H9 (cell line): ENCODE data around the gene LYVE1. TPM values are rescaled to one million over a fixed set of nuclear protein-coding genes. Genes with fewer than 3 reads are reported as not detected.

ENCODE experiments used
- DNase-seq: peaks from one replicate; pipeline ENCODE4 v3.0.0-alpha.2; 2017
- H2AFZ ChIP-seq: one replicate; pipeline ENCODE4 v1.6.1; 2013; ENCODE audit warnings: mild to moderate bottlenecking, low read length, control low read depth, moderate library complexity
- H2AK5ac ChIP-seq: 2 replicates; pipeline ENCODE4 v1.6.1; 2013; ENCODE audit warnings: low read length, control low read depth, mixed read lengths; ENCODE audit not compliant: insufficient read length
- H2BK120ac ChIP-seq: one replicate; pipeline ENCODE4 v1.6.1; 2013; ENCODE audit warnings: low read depth, mild to moderate bottlenecking, low read length, control low read depth, inconsistent platforms; ENCODE audit not compliant: poor library complexity, severe bottlenecking
- H2BK12ac ChIP-seq: 2 replicates; pipeline ENCODE4 v1.6.1; 2013; ENCODE audit warnings: low read length, control low read depth, mixed read lengths, low read depth; ENCODE audit not compliant: insufficient read length
- H2BK15ac ChIP-seq: 2 replicates; pipeline ENCODE4 v1.6.1; 2013; ENCODE audit warnings: low read depth, low read length, control low read depth
- H2BK20ac ChIP-seq: one replicate; pipeline ENCODE4 v1.6.1; 2013; ENCODE audit warnings: low read depth, mild to moderate bottlenecking, low read length, control low read depth, inconsistent platforms; ENCODE audit not compliant: poor library complexity, severe bottlenecking
- H2BK5ac ChIP-seq: 2 replicates; pipeline ENCODE4 v1.6.1; 2013; ENCODE audit warnings: low read length, control low read depth, mixed read lengths; ENCODE audit not compliant: insufficient read length
- H3K14ac ChIP-seq: 2 replicates; pipeline ENCODE4 v1.6.1; 2013; ENCODE audit warnings: low read length, control low read depth; ENCODE audit not compliant: insufficient read depth
- H3K18ac ChIP-seq: 2 replicates; pipeline ENCODE4 v1.6.1; 2013; ENCODE audit warnings: low read depth, mild to moderate bottlenecking, mixed read lengths, low read length, control low read depth; ENCODE audit not compliant: insufficient read length
- H3K23ac ChIP-seq: 2 replicates; pipeline ENCODE4 v1.6.1; 2013; ENCODE audit warnings: low read length, control low read depth, mixed read lengths, low read depth; ENCODE audit not compliant: insufficient read length
- H3K23me2 ChIP-seq: 2 replicates; pipeline ENCODE4 v1.6.1; 2013; ENCODE audit warnings: low read depth, mild to moderate bottlenecking, mixed read lengths, low read length, control low read depth; ENCODE audit not compliant: insufficient read length, poor library complexity, severe bottlenecking
- H3K27ac ChIP-seq: 2 replicates; pipeline ENCODE4 v1.5.1; 2013; ENCODE audit warnings: low read length, control low read depth, mixed read lengths, low read depth; ENCODE audit not compliant: insufficient read length
- H3K27me3 ChIP-seq: 2 replicates; pipeline ENCODE4 v1.6.1; 2013; ENCODE audit warnings: low read length, control low read depth, inconsistent platforms; ENCODE audit not compliant: insufficient read depth
- H3K4ac ChIP-seq: 2 replicates; pipeline ENCODE4 v1.6.1; 2013; ENCODE audit warnings: low read depth, mild to moderate bottlenecking, control low read depth, inconsistent platforms, low read length, moderate library complexity
- H3K4me1 ChIP-seq: 2 replicates; pipeline ENCODE4 v1.6.1; 2013; ENCODE audit warnings: low read length, control low read depth, inconsistent platforms; ENCODE audit not compliant: insufficient read depth
- H3K4me2 ChIP-seq: 2 replicates; pipeline ENCODE4 v1.6.1; 2013; ENCODE audit warnings: low read length, control low read depth, mixed read lengths; ENCODE audit not compliant: insufficient read length, insufficient read depth
- H3K56ac ChIP-seq: 2 replicates; pipeline ENCODE4 v1.6.1; 2013; ENCODE audit warnings: low read depth, mild to moderate bottlenecking, mixed read lengths, low read length, control low read depth; ENCODE audit not compliant: insufficient read length
- H3K79me1 ChIP-seq: 2 replicates; pipeline ENCODE4 v1.6.1; 2013; ENCODE audit warnings: low read depth, mild to moderate bottlenecking, moderate library complexity, low read length, control low read depth, inconsistent platforms; ENCODE audit not compliant: insufficient read depth, poor library complexity, severe bottlenecking
- H3K79me2 ChIP-seq: 2 replicates; pipeline ENCODE4 v1.6.1; 2013; ENCODE audit warnings: low read length, control low read depth, inconsistent platforms; ENCODE audit not compliant: insufficient read depth
- H3K9ac ChIP-seq: 2 replicates; pipeline ENCODE4 v1.6.1; 2013; ENCODE audit warnings: low read length, control low read depth, mixed read lengths; ENCODE audit not compliant: insufficient read length; ENCODE audit errors: extremely low read depth
- H3K9me3 ChIP-seq: one replicate; pipeline ENCODE4 v1.6.1; 2013; ENCODE audit warnings: low read depth, low read length, inconsistent platforms; ENCODE audit not compliant: control insufficient read depth
- H3T11ph ChIP-seq: one replicate; pipeline ENCODE4 v1.6.1; 2013; ENCODE audit warnings: mild to moderate bottlenecking, low read length, control low read depth, inconsistent platforms
- H4K20me1 ChIP-seq: one replicate; pipeline ENCODE4 v1.6.1; 2013; ENCODE audit not compliant: control insufficient read depth, insufficient read length, insufficient read depth
- H4K5ac ChIP-seq: 2 replicates; pipeline ENCODE4 v1.6.1; 2013; ENCODE audit warnings: low read depth, mild to moderate bottlenecking, mixed read lengths, low read length, control low read depth; ENCODE audit not compliant: insufficient read length
- H4K8ac ChIP-seq: replicated peaks from 2 replicates; pipeline ENCODE4 v1.6.1; 2013; ENCODE audit warnings: low read length, control low read depth, mixed read lengths, low read depth; ENCODE audit not compliant: insufficient read length
- H4K91ac ChIP-seq: 2 replicates; pipeline ENCODE4 v1.6.1; 2013; ENCODE audit warnings: low read depth, mild to moderate bottlenecking, moderate library complexity, mixed read lengths, low read length, control low read depth; ENCODE audit not compliant: insufficient read length
- H3K27ac Mint-ChIP-seq, 3 experiments: 2 replicates in 2 of 3; 3 replicates in 1 of 3; pipeline ENCODE4 v1.8.0; 2020 to 2021; ENCODE audit warnings: mixed read lengths in 3 of 3, mild to moderate bottlenecking in 1 of 3, moderate library complexity in 1 of 3
- H3K27me3 Mint-ChIP-seq: 2 replicates; pipeline ENCODE4 v1.8.0; 2021; ENCODE audit warnings: low read depth, mild to moderate bottlenecking, moderate library complexity, mixed read lengths
- H3K36me3 Mint-ChIP-seq, 3 experiments: 2 replicates in 2 of 3; 3 replicates in 1 of 3; pipeline ENCODE4 v1.8.0; 2020 to 2021; ENCODE audit warnings: low read depth in 3 of 3, mixed read lengths in 3 of 3; ENCODE audit not compliant: insufficient read depth in 1 of 3
- H3K4me1 Mint-ChIP-seq, 2 experiments: 2 replicates each; pipeline ENCODE4 v1.8.0; 2020; ENCODE audit warnings: mixed read lengths in 2 of 2
- H3K4me3 Mint-ChIP-seq, 2 experiments: 2 replicates in 1 of 2; 3 replicates in 1 of 2; pipeline ENCODE4 v1.8.0; 2020 to 2021; ENCODE audit warnings: mild to moderate bottlenecking in 2 of 2, mixed read lengths in 2 of 2, moderate library complexity in 1 of 2
- H3K9me3 Mint-ChIP-seq, 2 experiments: 2 replicates in 1 of 2; 3 replicates in 1 of 2; pipeline ENCODE4 v1.8.0; 2020; ENCODE audit warnings: mild to moderate bottlenecking in 2 of 2, mixed read lengths in 2 of 2, moderate library complexity in 1 of 2
- CTCF ChIP-seq: fragments of 200-600 bp; sonication (generic); conservative IDR thresholded peaks from 3 replicates; pipeline ENCODE4 v1.8.0; 2021; ENCODE audit warnings: antibody characterized with exemption, mild to moderate bottlenecking
- WGBS: extraction: QIAGEN DNeasy Blood & Tissue Kit; methylation state at CpG from one replicate; pipeline ENCODE4 v1.1.7; 2013; ENCODE audit warnings: missing lambda C conversion rate, low lambda C conversion rate, mixed read lengths; ENCODE audit not compliant: insufficient read length; ENCODE audit errors: extremely low coverage; 5-methylcytosine and 5-hydroxymethylcytosine counted together
- total RNA-seq: library from RNA; stranded (reverse); gene quantifications from 2 replicates; pipeline ENCODE4 v1.2.1, GENCODE V29; 2021

LYVE1 gene
- total RNA-seq, 1 experiment from 2014 or later, result not detected

GRCh38 chr11:10607462-10608132 lies 39.1 kb upstream of the LYVE1 start:
- Histone ChIP-seq H3K4me1 (peaks cover 7% of the 10 kb centered on the region; the same call in 1 of the 2 replicates), H3K14ac (no peak overlapping the region), H4K20me1 (no peaks in the 10 kb centered on the region), H3K27ac (no peak overlapping the region), H3K23me2 (no peaks in the 10 kb centered on the region), H3T11ph (no peak overlapping the region), H4K8ac (no peak overlapping the region), H2BK20ac (no peak overlapping the region), H2BK15ac (no peak overlapping the region), H3K4me2 (no peak overlapping the region), H2BK120ac (no peak overlapping the region), H3K79me1 (no peaks in the 10 kb centered on the region), H3K9ac (no peak overlapping the region), H4K5ac (no peak overlapping the region), H2BK5ac (no peak overlapping the region), H3K79me2 (no peaks in the 10 kb centered on the region), H2BK12ac (no peak overlapping the region), H3K18ac (no peak overlapping the region), H2AK5ac (no peak overlapping the region), H3K23ac (no peak overlapping the region), H3K27me3 (no peaks in the 10 kb centered on the region), H2AFZ (no peak overlapping the region), H4K91ac (no peak overlapping the region), H3K9me3 (no peaks in the 10 kb centered on the region), H3K4ac (no peak overlapping the region), H3K56ac (no peak overlapping the region)
- peaks cover 13 to 14% of the 10 kb centered on the region in 2 experiments for H3K4me1 Mint-ChIP-seq
- peaks cover 3% of the 10 kb centered on the region; the same call in 1 of the 2 replicates for H3K27me3 Mint-ChIP-seq
- TF ChIP-seq CTCF, result no peak
- no peak overlapping the region for H3K4me3 Mint-ChIP-seq
- no CpG with 5 or more reads among the region's 6 CpGs for WGBS
- H3K27ac Mint-ChIP-seq, result no peak overlapping the region; a peak in 1 of 7 replicates
- no peak for DNase-seq
- H3K9me3 Mint-ChIP-seq, result no peaks in the 10 kb centered on the region
- no peaks in the 10 kb centered on the region for H3K36me3 Mint-ChIP-seq
